ENCODE results near the gene ZBTB2.
"Not testable (repeated sequence)": the region's sequence is repeated elsewhere in the genome, so short reads cannot be mapped to it uniquely, and the experiment has no call there.

The ZBTB2 gene

GRCh38 chr6:151400473-151400872, 9.1 kb upstream of the ZBTB2 start:
- DNase-seq = no peak

GRCh38 chr6:151399679-151400078, 8.3 kb upstream of the ZBTB2 start:
- DNase-seq = no peak

GRCh38 chr6:151393410-151393809, 2.1 kb upstream of the ZBTB2 start:
- no peak for DNase-seq

GRCh38 chr6:151392427-151392826, 1.1 kb upstream of the ZBTB2 start:
- DNase-seq = no peak

GRCh38 chr6:151390851-151391470, 398 bp downstream of the ZBTB2 start:
- peak; percentile 41 for DNase-seq

GRCh38 chr6:151390276-151390850, 996 bp downstream of the ZBTB2 start:
- peak; percentile 88 for DNase-seq

- DNase-seq = peak; percentile 86
Observed at GRCh38 chr6:151389618-151390275, 1.6 kb downstream of the ZBTB2 start.

- DNase-seq = no peak
Observed at GRCh38 chr6:151388997-151389617, 2.3 kb downstream of the ZBTB2 start.

- DNase-seq = no peak
Observed at GRCh38 chr6:151388236-151388635, 3.1 kb downstream of the ZBTB2 start.

GRCh38 chr6:151387175-151387970, 4.0 kb downstream of the ZBTB2 start:
- DNase-seq = no peak

GRCh38 chr6:151385177-151385576, 6.2 kb downstream of the ZBTB2 start:
- no peak for DNase-seq

GRCh38 chr6:151384151-151384550, 7.2 kb downstream of the ZBTB2 start:
- DNase-seq = no peak

GRCh38 chr6:151382631-151383030, 8.7 kb downstream of the ZBTB2 start:
- DNase-seq = not testable (repeated sequence)

- no peak for DNase-seq
Observed at GRCh38 chr6:151381722-151382121, 9.6 kb downstream of the ZBTB2 start.

- DNase-seq = no peak
Observed at GRCh38 chr6:151380848-151381205, 10.5 kb downstream of the ZBTB2 start.

GRCh38 chr6:151379933-151380847, 11.2 kb downstream of the ZBTB2 start:
- no peak for DNase-seq

GRCh38 chr6:151377095-151377494, 14.3 kb downstream of the ZBTB2 start:
- no peak for DNase-seq

- DNase-seq = no peak
Observed at GRCh38 chr6:151376440-151376839, 14.9 kb downstream of the ZBTB2 start.

- DNase-seq = no peak
Observed at GRCh38 chr6:151375833-151376232, 15.5 kb downstream of the ZBTB2 start.

- no peak for DNase-seq
Observed at GRCh38 chr6:151374036-151374683, 17.2 kb downstream of the ZBTB2 start.

- no peak for DNase-seq
Observed at GRCh38 chr6:151372164-151372563, 19.2 kb downstream of the ZBTB2 start.
